ENCODE measurements around the gene PPP3R2. TPM values are rescaled to one million over a fixed set of nuclear protein-coding genes. Genes with fewer than 3 reads are reported as not detected.

The PPP3R2 gene
- total RNA-seq, 1 donor from 2014 or later = not detected

- no peak for TF ChIP-seq CTCF (IDR thresholded peaks at IDR 0.05; ENCODE audit: unreplicated experiment)
- Mint-ChIP-seq H3K4me1 (ENCODE audit: low read depth) (peaks cover 9% of the 10 kb centered on the region), H3K27ac (no peak overlapping the region), H3K27me3 (no peaks in the 10 kb centered on the region), H3K36me3 (ENCODE audit: insufficient read depth) (peaks cover 14% of the 10 kb centered on the region), H3K9me3 (ENCODE audit: low read depth) (no peaks in the 10 kb centered on the region), H3K4me3 (ENCODE audit: low read depth) (no peak overlapping the region)
- DNase-seq (ENCODE audit: low spot score, unreplicated experiment) = no peak
Measured at GRCh38 chr9:101569741-101570501, 24.8 kb downstream of the PPP3R2 start.

- Mint-ChIP-seq H3K27me3 (no peaks in the 10 kb centered on the region), H3K36me3 (ENCODE audit: insufficient read depth) (peaks cover 18% of the 10 kb centered on the region), H3K9me3 (ENCODE audit: low read depth) (no peaks in the 10 kb centered on the region), H3K4me1 (ENCODE audit: low read depth) (peaks cover 9% of the 10 kb centered on the region), H3K4me3 (ENCODE audit: low read depth) (no peak overlapping the region), H3K27ac (no peak overlapping the region)
- no peak for TF ChIP-seq CTCF (IDR thresholded peaks at IDR 0.05; ENCODE audit: unreplicated experiment)
- DNase-seq (ENCODE audit: low spot score, unreplicated experiment) = no peak
Measured at GRCh38 chr9:101567725-101568350, 26.9 kb downstream of the PPP3R2 start.

GRCh38 chr9:101566904-101567724 lies 27.7 kb downstream of the PPP3R2 start:
- Mint-ChIP-seq H3K4me1 (ENCODE audit: low read depth) (peaks cover 9% of the 10 kb centered on the region), H3K9me3 (ENCODE audit: low read depth) (no peaks in the 10 kb centered on the region), H3K36me3 (ENCODE audit: insufficient read depth) (peaks cover 25% of the 10 kb centered on the region), H3K27ac (no peak overlapping the region), H3K4me3 (ENCODE audit: low read depth) (no peak overlapping the region), H3K27me3 (no peaks in the 10 kb centered on the region)
- DNase-seq (ENCODE audit: low spot score, unreplicated experiment) = no peak
- TF ChIP-seq CTCF (IDR thresholded peaks at IDR 0.05; ENCODE audit: unreplicated experiment) = peak; percentile 51

- Mint-ChIP-seq H3K4me3 (ENCODE audit: low read depth) (no peak overlapping the region), H3K9me3 (ENCODE audit: low read depth) (peaks cover 10% of the 10 kb centered on the region), H3K36me3 (ENCODE audit: insufficient read depth) (peaks cover 45% of the 10 kb centered on the region), H3K27ac (no peak overlapping the region), H3K4me1 (ENCODE audit: low read depth) (no peaks in the 10 kb centered on the region), H3K27me3 (no peaks in the 10 kb centered on the region)
- DNase-seq (ENCODE audit: low spot score, unreplicated experiment) = no peak
- TF ChIP-seq CTCF (IDR thresholded peaks at IDR 0.05; ENCODE audit: unreplicated experiment) = no peak
Measured at GRCh38 chr9:101564252-101564651, 30.5 kb downstream of the PPP3R2 start.

- Mint-ChIP-seq H3K4me3 (ENCODE audit: low read depth) (no peak overlapping the region), H3K9me3 (ENCODE audit: low read depth) (peaks cover 22% of the 10 kb centered on the region), H3K27me3 (no peaks in the 10 kb centered on the region), H3K4me1 (ENCODE audit: low read depth) (no peaks in the 10 kb centered on the region), H3K36me3 (ENCODE audit: insufficient read depth) (peaks cover 52% of the 10 kb centered on the region), H3K27ac (no peak overlapping the region)
- TF ChIP-seq CTCF (IDR thresholded peaks at IDR 0.05; ENCODE audit: unreplicated experiment) = no peak
- no peak for DNase-seq (ENCODE audit: low spot score, unreplicated experiment)
Measured at GRCh38 chr9:101562966-101563365, 31.8 kb downstream of the PPP3R2 start.
